NB4 (cell line): Measurements from ENCODE around the gene AIG1.

ENCODE experiments used
- DNase-seq: peaks from one replicate; pipeline ENCODE4 v3.0.0; 2010; ENCODE audit warnings: low read depth
- H3K4me3 ChIP-seq: one replicate; pipeline ENCODE4 v1.5.1; 2011; ENCODE audit warnings: mild to moderate bottlenecking, low read depth, low read length, moderate library complexity
- CTCF ChIP-seq: IDR thresholded peaks from one replicate; pipeline ENCODE4 v1.5.1; 2012; ENCODE audit warnings: low read depth, low read length
- MAX ChIP-seq: IDR thresholded peaks from 2 replicates; pipeline ENCODE4 v1.6.1; 2011; ENCODE audit warnings: low read depth, low read length
- MYC ChIP-seq: IDR thresholded peaks from 2 replicates; pipeline ENCODE4 v1.6.1; 2011; ENCODE audit warnings: low read depth, low read length
- POLR2A ChIP-seq: IDR thresholded peaks from 2 replicates; pipeline ENCODE4 v1.6.1; 2011; ENCODE audit warnings: mild to moderate bottlenecking; ENCODE audit not compliant: insufficient read length; ENCODE audit errors: extremely low read depth

AIG1 gene

GRCh38 chr6:143213859-143214376 lies 153.2 kb downstream of the AIG1 start:
- DNase-seq, result no peak
- no peak for TF ChIP-seq CTCF
- no peak for TF ChIP-seq POLR2A
- H3K4me3 ChIP-seq, result no peak overlapping the region

- TF ChIP-seq MYC, result no peak
- TF ChIP-seq MAX, result no peak
- no peak for TF ChIP-seq POLR2A
- no peak for TF ChIP-seq CTCF
- DNase-seq, result peak; percentile 28
- no peak overlapping the region for H3K4me3 ChIP-seq
These were observed 154.7 kb downstream of the AIG1 start for GRCh38 chr6:143215363-143215762.

- no peak overlapping the region for H3K4me3 ChIP-seq
- TF ChIP-seq CTCF, result no peak
- DNase-seq, result no peak
These were observed 155.1 kb downstream of the AIG1 start for GRCh38 chr6:143215771-143216170.

GRCh38 chr6:143218233-143218632 lies 157.5 kb downstream of the AIG1 start:
- TF ChIP-seq POLR2A, result no peak
- no peak for TF ChIP-seq MAX
- TF ChIP-seq CTCF, result no peak
- no peak for TF ChIP-seq MYC
- H3K4me3 ChIP-seq, result no peak overlapping the region
- no peak for DNase-seq

GRCh38 chr6:143221698-143222097 lies 161.0 kb downstream of the AIG1 start:
- DNase-seq, result no peak
- no peak for TF ChIP-seq POLR2A
- no peak for TF ChIP-seq CTCF
- no peak for TF ChIP-seq MAX
- TF ChIP-seq MYC, result no peak
- H3K4me3 ChIP-seq, result no peak overlapping the region

- TF ChIP-seq POLR2A (no peak), CTCF (no peak), MAX (no peak), MYC (no peak)
- no peak overlapping the region for H3K4me3 ChIP-seq
- no peak for DNase-seq
These were observed 161.6 kb downstream of the AIG1 start for GRCh38 chr6:143222310-143222709.
